Measurements from ENCODE around the gene CHGA. TPM values are rescaled to one million over a fixed set of nuclear protein-coding genes. Genes with fewer than 3 reads are reported as not detected.

CHGA gene
- total RNA-seq, 2 experiments from 2014 or later: not detected

DNA sequence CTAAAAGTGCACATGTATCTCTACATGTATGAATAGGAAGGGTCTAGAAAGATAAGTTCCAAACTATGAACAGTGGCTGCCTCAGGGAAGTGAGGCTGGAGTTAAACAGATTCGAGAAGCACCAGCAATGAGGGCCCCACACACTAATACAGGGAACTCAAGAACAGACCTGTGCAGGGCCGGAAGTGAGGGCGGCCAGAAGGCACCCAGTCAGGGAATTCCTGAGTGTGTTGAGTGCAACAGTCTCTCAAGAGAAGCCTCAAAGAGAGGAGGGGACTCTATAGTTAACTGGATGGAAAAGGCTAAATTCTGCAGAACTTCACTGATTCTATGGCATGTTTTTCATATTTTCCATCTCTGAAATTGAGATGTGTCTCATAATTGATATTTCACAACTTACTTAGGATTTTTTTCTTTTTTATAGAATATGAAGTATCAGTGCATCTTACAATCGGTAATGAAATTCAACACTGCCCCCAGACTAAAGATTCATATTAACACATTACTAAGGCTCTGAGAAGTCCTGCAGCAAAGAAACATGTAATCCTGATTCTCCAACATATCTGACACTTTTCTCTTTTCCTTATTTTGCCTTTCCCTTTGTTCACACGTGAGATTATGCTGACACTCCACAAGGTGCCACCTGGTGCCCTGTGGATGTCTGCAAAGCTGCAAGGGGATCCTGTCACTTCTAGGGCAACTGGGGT, 61.3 kb downstream of the CHGA start:
- intact Hi-C loops (cut with DNase I, micrococcal nuclease): no loop called here
- POLR2A ChIA-PET: no interaction called here
- Mint-ChIP-seq H3K27ac (no peak overlapping the region), H3K27me3 (no peaks in the 10 kb centered on the region), H3K4me1 (no peaks in the 10 kb centered on the region), H3K4me3 (no peak overlapping the region), H3K36me3 (ENCODE audit: low read depth) (peaks cover 26% of the 10 kb centered on the region), H3K9me3 (ENCODE audit: low read depth) (peaks cover 15% of the 10 kb centered on the region)
- DNase-seq (peak; percentile 17), ATAC-seq (no peak)
- CTCF ChIA-PET: interaction anchor here (0.6 kb wide), 1 partner anchor 70 kb away, joined by 3 read pairs; no protein-coding TSS in a partner anchor

Other genes starting within 250 kb of the CHGA start
- gene LGMN, start 174.5 kb upstream of the CHGA start, total RNA-seq: 1 to 10 TPM; 3.2 to 5.6 TPM
- gene GOLGA5, start 128.8 kb upstream of the CHGA start, total RNA-seq: 10 to 100 TPM; 20.3 to 23.5 TPM
- gene ITPK1, start 192.8 kb downstream of the CHGA start, total RNA-seq: 10 to 100 TPM; 31.0 to 35.5 TPM